Upper lobe of left lung (tissue), 4 donors: ENCODE measurements around the gene ITGA1.

Experiments
- CTCF ChIP-seq, 6 experiments: fragments of 450-650 bp in 4 of 6; fragments of 200-600 bp in 2 of 6; sonication (generic) in 2 of 6; IDR thresholded peaks; one replicate each; pipeline ENCODE4 v1.5.1; 2016 to 2019; ENCODE audit warnings: antibody characterized with exemption in 6 of 6
- EP300 ChIP-seq, 4 donors: sonication (generic); formaldehyde crosslinking; IDR thresholded peaks; one replicate each; pipeline ENCODE4 v1.5.1; 2017; ENCODE audit warnings: antibody characterized with exemption in 4 of 4, control low read depth in 2 of 4
- POLR2A ChIP-seq, 4 donors: fragments of 450-650 bp; IDR thresholded peaks; one replicate each; pipeline ENCODE4 v1.5.1; 2016 to 2017; ENCODE audit warnings: antibody characterized with exemption in 4 of 4, mild to moderate bottlenecking in 2 of 4
- POLR2AphosphoS5 ChIP-seq, 2 donors: sonication (generic); formaldehyde crosslinking; IDR thresholded peaks; one replicate each; pipeline ENCODE4 v1.5.1; 2017; ENCODE audit warnings: antibody characterized with exemption in 2 of 2

- TF ChIP-seq CTCF (IDR thresholded peaks at IDR 0.05) (no peak), POLR2A (IDR thresholded peaks at IDR 0.05) (no peak), POLR2AphosphoS5 (IDR thresholded peaks at IDR 0.05) (no peak), EP300 (IDR thresholded peaks at IDR 0.05) (no peak)
Observed at GRCh38 chr5:52990528-52990925, 202.8 kb downstream of the ITGA1 start.
